ENCODE measurements around the gene JKAMP.
"Not testable (repeated sequence)": the region's sequence is repeated elsewhere in the genome, so short reads cannot be mapped to it uniquely, and the experiment has no call there.

JKAMP gene

GRCh38 chr14:59483819-59484638, at the start of gene JKAMP, which contains the start of gene L3HYPDH:
TSS of gene JKAMP (plus strand) at chr14:59484517. CDS start at chr14:59484590, 73 bp downstream.
TSS of gene L3HYPDH (minus strand) at chr14:59484408. CDS start at chr14:59484316, 92 bp downstream.
- DNase-seq: peak; percentile 96

- DNase-seq: no peak
Observed at GRCh38 chr14:59435101-59435500, 49.2 kb upstream of the JKAMP start.

GRCh38 chr14:59435987-59436386, 48.3 kb upstream of the JKAMP start:
- no peak for DNase-seq

GRCh38 chr14:59438195-59438647, 46.1 kb upstream of the JKAMP start:
- DNase-seq: no peak

GRCh38 chr14:59439256-59439965, 44.9 kb upstream of the JKAMP start:
- no peak for DNase-seq

- not testable (repeated sequence) for DNase-seq
Observed at GRCh38 chr14:59448673-59449072, 35.6 kb upstream of the JKAMP start.

- no peak for DNase-seq
Observed at GRCh38 chr14:59450716-59451115, 33.6 kb upstream of the JKAMP start.

GRCh38 chr14:59451849-59452248, 32.5 kb upstream of the JKAMP start:
- no peak for DNase-seq

GRCh38 chr14:59454139-59454538, 30.2 kb upstream of the JKAMP start:
- DNase-seq: no peak

GRCh38 chr14:59455411-59455810, 28.9 kb upstream of the JKAMP start:
- no peak for DNase-seq

- DNase-seq: no peak
Observed at GRCh38 chr14:59458486-59458885, 25.8 kb upstream of the JKAMP start.

- no peak for DNase-seq
Observed at GRCh38 chr14:59460378-59460777, 23.9 kb upstream of the JKAMP start.

GRCh38 chr14:59461891-59462290, 22.4 kb upstream of the JKAMP start:
- DNase-seq: no peak

- peak; percentile 24 for DNase-seq
Observed at GRCh38 chr14:59463787-59464485, 20.4 kb upstream of the JKAMP start.

GRCh38 chr14:59464486-59465315, 19.6 kb upstream of the JKAMP start:
- peak; percentile 54 for DNase-seq

- peak; percentile 42 for DNase-seq
Observed at GRCh38 chr14:59465316-59466135, 18.8 kb upstream of the JKAMP start, which contains the start of gene GPR135. TSS of gene GPR135 (minus strand) at chr14:59465380. CDS start at chr14:59465226, 154 bp downstream.

GRCh38 chr14:59474172-59474571, 10.1 kb upstream of the JKAMP start:
- DNase-seq: no peak

- no peak for DNase-seq
Observed at GRCh38 chr14:59475709-59476108, 8.6 kb upstream of the JKAMP start.

- DNase-seq: no peak
Observed at GRCh38 chr14:59478540-59478939, 5.8 kb upstream of the JKAMP start.

GRCh38 chr14:59480166-59480565, 4.2 kb upstream of the JKAMP start:
- no peak for DNase-seq

GRCh38 chr14:59481407-59481806, 2.9 kb upstream of the JKAMP start:
- no peak for DNase-seq
